ENCODE results near the gene MCUR1. TPM values are rescaled to one million over a fixed set of nuclear protein-coding genes. Genes with fewer than 3 reads are reported as not detected.

The MCUR1 gene
- total and polyA plus RNA-seq, 9 of the 15 experiments (the other 6 are each of a cell fraction or from before 2014, with no cell fraction given) = 5.1 to 60.2 (median 41.4) TPM

DNA sequence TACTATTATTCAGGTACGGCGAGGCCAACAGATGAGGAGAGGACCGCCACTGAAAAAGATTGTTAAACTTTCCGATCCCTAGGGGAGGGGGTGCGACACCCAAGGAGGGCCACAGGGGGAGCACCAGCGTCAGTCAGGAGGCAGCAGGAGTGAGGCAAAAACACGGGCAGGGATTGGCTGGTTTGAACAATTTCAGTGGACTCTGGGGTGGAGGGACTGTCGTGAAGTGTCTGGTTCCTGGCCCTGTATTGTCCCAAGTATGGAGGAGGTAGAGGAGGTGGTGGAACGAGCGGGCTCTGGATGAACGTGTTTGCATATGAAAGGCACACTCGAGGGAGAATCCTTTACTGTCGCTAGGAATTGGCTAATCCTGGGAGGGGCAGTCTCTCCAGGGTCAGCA lies 32.5 kb upstream of the MCUR1 start:
- FAIRE-seq = peak; percentile 89
- BruUV-seq (replicated peaks) = no TSS peak
- Histone ChIP-seq H3K79me2 (ENCODE audit: control insufficient read depth, insufficient read depth, low read length) (no peaks in the 10 kb centered on the region), H4K20me1 (replicated peaks; ENCODE audit: control insufficient read depth, insufficient read depth, low read length) (no peaks in the 10 kb centered on the region), H3K4me1 (replicated peaks in 1 of 2; ENCODE audit: control insufficient read depth in 2 of 2, insufficient read depth in 2 of 2, low read length in 2 of 2) (peaks cover 0 to 2% of the 10 kb centered on the region in 2 experiments; a peak in 1 of 5 replicates), H2AFZ (ENCODE audit: low read depth, low read length) (peak overlapping the region; percentile 50), H3K4me3 (no peak overlapping the region), H3K9me3 (replicated peaks; ENCODE audit: control insufficient read depth, insufficient read depth, low read depth, low read length) (no peaks in the 10 kb centered on the region), H3K9me1 (ENCODE audit: control insufficient read depth, insufficient read depth, low read length) (no peaks in the 10 kb centered on the region), H3K9ac (ENCODE audit: insufficient read depth in 1 of 2, low read depth in 2 of 2, low read length in 2 of 2) (no peak overlapping the region; a peak in 1 of 4 replicates), H3K27me3 (ENCODE audit: control insufficient read depth in 2 of 2, insufficient read depth in 2 of 2, low read length in 2 of 2) (no peaks in the 10 kb centered on the region), H3K4me2 (ENCODE audit: insufficient read depth, low read length) (no peak overlapping the region), H3K36me3 (ENCODE audit: control insufficient read depth, insufficient read depth, low read length) (no peaks in the 10 kb centered on the region), H3K27ac (ENCODE audit: extremely low read depth, low read depth, low read length) (no peak overlapping the region)
- CTCF ChIA-PET (ENCODE audit: low intra/inter-chr PET ratio) = no interaction called here
- peak; percentile 96 for ATAC-seq
- POLR2A ChIA-PET = no interaction called here
- intact Hi-C loops (cut with micrococcal nuclease) = no loop called here
- in situ Hi-C loops (cut with MboI) = no loop called here
- DNase-seq (ENCODE audit: extremely low read depth in 1 of 4, low spot score in 3 of 4) = peak; percentile 60 to 91 (median 84)
- WGBS (ENCODE audit: insufficient coverage, low coverage, missing lambda C conversion rate) = 46% methylated on average over 13 of the region's 13 CpGs
- no peak for TF ChIP-seq NFE2 (IDR thresholded peaks at IDR 0.05; ENCODE audit: low read depth)
- TF ChIP-seq, protein P1, sequence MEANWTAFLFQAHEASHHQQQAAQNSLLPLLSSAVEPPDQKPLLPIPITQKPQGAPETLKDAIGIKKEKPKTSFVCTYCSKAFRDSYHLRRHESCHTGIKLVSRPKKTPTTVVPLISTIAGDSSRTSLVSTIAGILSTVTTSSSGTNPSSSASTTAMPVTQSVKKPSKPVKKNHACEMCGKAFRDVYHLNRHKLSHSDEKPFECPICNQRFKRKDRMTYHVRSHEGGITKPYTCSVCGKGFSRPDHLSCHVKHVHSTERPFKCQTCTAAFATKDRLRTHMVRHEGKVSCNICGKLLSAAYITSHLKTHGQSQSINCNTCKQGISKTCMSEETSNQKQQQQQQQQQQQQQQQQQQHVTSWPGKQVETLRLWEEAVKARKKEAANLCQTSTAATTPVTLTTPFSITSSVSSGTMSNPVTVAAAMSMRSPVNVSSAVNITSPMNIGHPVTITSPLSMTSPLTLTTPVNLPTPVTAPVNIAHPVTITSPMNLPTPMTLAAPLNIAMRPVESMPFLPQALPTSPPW (CRISPR knock-in tag; IDR thresholded peaks at IDR 0.05) = no peak
- TF ChIP-seq TCF3 (CRISPR knock-in tag; IDR thresholded peaks at IDR 0.05) = no peak
- TF ChIP-seq ZSCAN32 (CRISPR knock-in tag; IDR thresholded peaks at IDR 0.05) = no peak
- peak in 1 of 2 experiments; percentile 36; a peak in 1 of 3 replicates for TF ChIP-seq CBX3 (IDR thresholded peaks at IDR 0.05; ENCODE audit: borderline replicate concordance in 1 of 2, low read length in 2 of 2)
- TF ChIP-seq ZKSCAN1 (IDR thresholded peaks at IDR 0.05; ENCODE audit: low read depth, low read length) = no peak
- TF ChIP-seq, protein P2, sequence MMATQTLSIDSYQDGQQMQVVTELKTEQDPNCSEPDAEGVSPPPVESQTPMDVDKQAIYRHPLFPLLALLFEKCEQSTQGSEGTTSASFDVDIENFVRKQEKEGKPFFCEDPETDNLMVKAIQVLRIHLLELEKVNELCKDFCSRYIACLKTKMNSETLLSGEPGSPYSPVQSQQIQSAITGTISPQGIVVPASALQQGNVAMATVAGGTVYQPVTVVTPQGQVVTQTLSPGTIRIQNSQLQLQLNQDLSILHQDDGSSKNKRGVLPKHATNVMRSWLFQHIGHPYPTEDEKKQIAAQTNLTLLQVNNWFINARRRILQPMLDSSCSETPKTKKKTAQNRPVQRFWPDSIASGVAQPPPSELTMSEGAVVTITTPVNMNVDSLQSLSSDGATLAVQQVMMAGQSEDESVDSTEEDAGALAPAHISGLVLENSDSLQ (IDR thresholded peaks at IDR 0.05) = peak; percentile 56
- peak in 1 of 2 experiments; percentile 21; a peak in 2 of 4 replicates for TF ChIP-seq RAD21 (CRISPR knock-in tag; conservative IDR thresholded peaks at IDR 0.05 in 1 of 2, IDR thresholded peaks at IDR 0.05 in 1 of 2)
- TF ChIP-seq NBN (IDR thresholded peaks at IDR 0.05; ENCODE audit: low read depth) = 0 out of 2 replicates have a peak, but pooled peaks have one; percentile 53
- TF ChIP-seq ZNF232 (CRISPR knock-in tag; IDR thresholded peaks at IDR 0.05) = no peak
- TF ChIP-seq ELF1 (tag; IDR thresholded peaks at IDR 0.05) = no peak
- TF ChIP-seq, protein P3, sequence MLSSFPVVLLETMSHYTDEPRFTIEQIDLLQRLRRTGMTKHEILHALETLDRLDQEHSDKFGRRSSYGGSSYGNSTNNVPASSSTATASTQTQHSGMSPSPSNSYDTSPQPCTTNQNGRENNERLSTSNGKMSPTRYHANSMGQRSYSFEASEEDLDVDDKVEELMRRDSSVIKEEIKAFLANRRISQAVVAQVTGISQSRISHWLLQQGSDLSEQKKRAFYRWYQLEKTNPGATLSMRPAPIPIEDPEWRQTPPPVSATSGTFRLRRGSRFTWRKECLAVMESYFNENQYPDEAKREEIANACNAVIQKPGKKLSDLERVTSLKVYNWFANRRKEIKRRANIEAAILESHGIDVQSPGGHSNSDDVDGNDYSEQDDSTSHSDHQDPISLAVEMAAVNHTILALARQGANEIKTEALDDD (IDR thresholded peaks at IDR 0.05) = no peak
- peak; percentile 91 for TF ChIP-seq FOXM1 (IDR thresholded peaks at IDR 0.05; ENCODE audit: low read depth)
- TF ChIP-seq FOXM1 (CRISPR knock-in tag; IDR thresholded peaks at IDR 0.05; ENCODE audit: low read depth) = no peak
- no peak for TF ChIP-seq BHLHE40 (IDR thresholded peaks at IDR 0.05; ENCODE audit: low read length)
- no peak for TF ChIP-seq ZFPM2 (CRISPR knock-in tag; IDR thresholded peaks at IDR 0.05)
- no peak for TF ChIP-seq ZNF551 (CRISPR knock-in tag; IDR thresholded peaks at IDR 0.05)
- TF ChIP-seq, protein P4, sequence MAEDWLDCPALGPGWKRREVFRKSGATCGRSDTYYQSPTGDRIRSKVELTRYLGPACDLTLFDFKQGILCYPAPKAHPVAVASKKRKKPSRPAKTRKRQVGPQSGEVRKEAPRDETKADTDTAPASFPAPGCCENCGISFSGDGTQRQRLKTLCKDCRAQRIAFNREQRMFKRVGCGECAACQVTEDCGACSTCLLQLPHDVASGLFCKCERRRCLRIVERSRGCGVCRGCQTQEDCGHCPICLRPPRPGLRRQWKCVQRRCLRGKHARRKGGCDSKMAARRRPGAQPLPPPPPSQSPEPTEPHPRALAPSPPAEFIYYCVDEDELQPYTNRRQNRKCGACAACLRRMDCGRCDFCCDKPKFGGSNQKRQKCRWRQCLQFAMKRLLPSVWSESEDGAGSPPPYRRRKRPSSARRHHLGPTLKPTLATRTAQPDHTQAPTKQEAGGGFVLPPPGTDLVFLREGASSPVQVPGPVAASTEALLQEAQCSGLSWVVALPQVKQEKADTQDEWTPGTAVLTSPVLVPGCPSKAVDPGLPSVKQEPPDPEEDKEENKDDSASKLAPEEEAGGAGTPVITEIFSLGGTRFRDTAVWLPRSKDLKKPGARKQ (CRISPR knock-in tag; IDR thresholded peaks at IDR 0.05) = peak; percentile 6; the same call in 1 of the 2 replicates
- TF ChIP-seq BRF1 (IDR thresholded peaks at IDR 0.05; ENCODE audit: borderline replicate concordance, extremely low read depth, insufficient read length) = no peak
- peak in 1 of 2 experiments; percentile 94 for TF ChIP-seq NCOA2 (IDR thresholded peaks at IDR 0.05; ENCODE audit: partially characterized antibody in 2 of 2)

Data from K562 (cell line).